Neuronal stem cell (in vitro differentiated cells): ENCODE results near the gene TIMMDC1.
A peak's percentile ranks its signal among the peaks of the same experiment; 100 is the strongest.
"Not testable (repeated sequence)": the region's sequence is repeated elsewhere in the genome, so short reads cannot be mapped to it uniquely, and the experiment has no call there.

ENCODE experiments used
- DNase-seq: peaks from one replicate; pipeline ENCODE4 v3.0.0-alpha.2; 2013; ENCODE audit warnings: low spot score
- H2AFZ ChIP-seq: one replicate; pipeline ENCODE4 v1.6.1; 2013; ENCODE audit warnings: mild to moderate bottlenecking, low read length, inconsistent platforms
- H2AK5ac ChIP-seq: 2 replicates; pipeline ENCODE4 v1.6.1; 2013; ENCODE audit warnings: low read depth, mild to moderate bottlenecking, inconsistent platforms, low read length, moderate library complexity, mixed read lengths
- H2BK120ac ChIP-seq: 2 replicates; pipeline ENCODE4 v1.6.1; 2013; ENCODE audit warnings: low read depth, mild to moderate bottlenecking, inconsistent platforms, low read length, moderate library complexity, mixed read lengths
- H2BK12ac ChIP-seq: one replicate; pipeline ENCODE4 v1.6.1; 2013; ENCODE audit warnings: low read length, inconsistent platforms
- H2BK15ac ChIP-seq: 2 replicates; pipeline ENCODE4 v1.6.1; 2013; ENCODE audit warnings: mild to moderate bottlenecking, low read length, inconsistent platforms, mixed read lengths
- H2BK5ac ChIP-seq: one replicate; pipeline ENCODE4 v1.6.1; 2013; ENCODE audit warnings: inconsistent platforms, mild to moderate bottlenecking, low read length, moderate library complexity
- H3K14ac ChIP-seq: one replicate; pipeline ENCODE4 v1.6.1; 2013; ENCODE audit warnings: low read length, inconsistent platforms
- H3K18ac ChIP-seq: 2 replicates; pipeline ENCODE4 v1.6.1; 2013; ENCODE audit warnings: low read length, inconsistent platforms
- H3K23ac ChIP-seq: 2 replicates; pipeline ENCODE4 v1.6.1; 2013; ENCODE audit warnings: low read depth, mild to moderate bottlenecking, mixed read lengths, low read length, inconsistent platforms; ENCODE audit not compliant: poor library complexity
- H3K27ac ChIP-seq: replicated peaks from 3 replicates; pipeline ENCODE4 v1.5.1; 2013; ENCODE audit warnings: low read length, inconsistent platforms
- H3K27me3 ChIP-seq, 3 experiments: 2 replicates each; pipeline ENCODE4 v1.6.1; 2013; ENCODE audit warnings: low read length in 3 of 3, mild to moderate bottlenecking in 2 of 3, inconsistent platforms in 1 of 3, low read depth in 1 of 3, mixed read lengths in 1 of 3, moderate library complexity in 1 of 3; ENCODE audit not compliant: control insufficient read depth in 3 of 3, insufficient read depth in 3 of 3
- H3K36me3 ChIP-seq, 2 donors: replicated peaks in 1 of 2; 2 replicates each; pipeline ENCODE4 v1.6.1; 2013; ENCODE audit warnings: low read length in 2 of 2; ENCODE audit not compliant: control insufficient read depth in 2 of 2, insufficient read depth in 2 of 2
- H3K4ac ChIP-seq: 2 replicates; pipeline ENCODE4 v1.6.1; 2013; ENCODE audit warnings: inconsistent platforms, mild to moderate bottlenecking, low read length, moderate library complexity
- H3K4me1 ChIP-seq, 2 donors: 1 replicate in 1 of 2; 2 replicates in 1 of 2; pipeline ENCODE4 v1.6.1; 2013; ENCODE audit warnings: low read length in 2 of 2, low read depth in 1 of 2; ENCODE audit not compliant: control insufficient read depth in 2 of 2, insufficient read depth in 1 of 2
- H3K4me2 ChIP-seq: one replicate; pipeline ENCODE4 v1.6.1; 2013; ENCODE audit warnings: mild to moderate bottlenecking, low read length, inconsistent platforms; ENCODE audit not compliant: insufficient read depth, poor library complexity, severe bottlenecking
- H3K4me3 ChIP-seq, 2 donors: 2 replicates each; pipeline ENCODE4 v1.5.1; 2013; ENCODE audit warnings: low read length in 2 of 2, mild to moderate bottlenecking in 2 of 2, inconsistent platforms in 1 of 2, moderate library complexity in 1 of 2
- H3K79me1 ChIP-seq: one replicate; pipeline ENCODE4 v1.6.1; 2013; ENCODE audit warnings: low read depth, mild to moderate bottlenecking, inconsistent platforms, low read length, moderate library complexity
- H3K9ac ChIP-seq: one replicate; pipeline ENCODE4 v1.6.1; 2013; ENCODE audit warnings: mild to moderate bottlenecking, low read depth, low read length, inconsistent platforms; ENCODE audit not compliant: poor library complexity
- H3K9me3 ChIP-seq, 2 donors: replicated peaks in 1 of 2; 2 replicates each; pipeline versions ENCODE3 to v1.6.1; 2013; ENCODE audit warnings: low read length in 2 of 2, mild to moderate bottlenecking in 2 of 2, inconsistent platforms in 1 of 2, low read depth in 1 of 2, mixed read lengths in 1 of 2, moderate library complexity in 1 of 2; ENCODE audit not compliant: control insufficient read depth in 2 of 2, insufficient read depth in 1 of 2
- H4K8ac ChIP-seq: one replicate; pipeline ENCODE4 v1.6.1; 2013; ENCODE audit warnings: low read depth, mild to moderate bottlenecking, inconsistent platforms, low read length, moderate library complexity
- H4K91ac ChIP-seq: one replicate; pipeline ENCODE4 v1.6.1; 2013; ENCODE audit warnings: low read length, low read depth, mild to moderate bottlenecking, inconsistent platforms; ENCODE audit not compliant: poor library complexity
- WGBS, 2 donors: extraction: QIAGEN DNeasy Blood & Tissue Kit; methylation state at CpG; one replicate each; pipeline ENCODE4 v1.1.7; 2013; ENCODE audit warnings: missing lambda C conversion rate in 2 of 2, mixed read lengths in 1 of 2; ENCODE audit not compliant: insufficient read length in 2 of 2, insufficient replicate concordance in 1 of 2; ENCODE audit errors: extremely low coverage in 2 of 2; 5-methylcytosine and 5-hydroxymethylcytosine counted together

TIMMDC1 gene

GRCh38 chr3:119551598-119551997 lies 53.3 kb downstream of the TIMMDC1 start:
- H3K14ac ChIP-seq: peak overlapping the region; percentile 79
- DNase-seq: no peak
- H3K27me3 ChIP-seq: peaks cover 0 to 24% (median 0%) of the 10 kb centered on the region in 3 experiments
- no peak overlapping the region for H2AFZ ChIP-seq
- peak overlapping the region; percentile 10 for H3K9ac ChIP-seq
- no peaks in the 10 kb centered on the region for H3K79me1 ChIP-seq
- H3K9me3 ChIP-seq: no peaks in the 10 kb centered on the region
- H3K18ac ChIP-seq: no peak overlapping the region
- no peak overlapping the region for H3K27ac ChIP-seq
- H3K4ac ChIP-seq: no peak overlapping the region
- H2BK12ac ChIP-seq: no peak overlapping the region
- H3K4me1 ChIP-seq: no peaks in the 10 kb centered on the region
- no peak overlapping the region for H3K4me3 ChIP-seq
- no peak overlapping the region for H2BK5ac ChIP-seq
- no peak overlapping the region for H4K8ac ChIP-seq
- H3K23ac ChIP-seq: peak overlapping the region; percentile 35
- no CpG with 5 or more reads among the region's 5 CpGs for WGBS, 2 donors
- no peak overlapping the region for H3K4me2 ChIP-seq
- no peak overlapping the region for H2BK120ac ChIP-seq
- H4K91ac ChIP-seq: no peak overlapping the region
- H2BK15ac ChIP-seq: no peak overlapping the region
- peak overlapping the region; percentile 34 for H2AK5ac ChIP-seq
- H3K36me3 ChIP-seq: no peaks in the 10 kb centered on the region

GRCh38 chr3:119552928-119553327 lies 54.6 kb downstream of the TIMMDC1 start:
- H3K36me3 ChIP-seq, H3K79me1 ChIP-seq, H2BK120ac ChIP-seq, H3K27ac ChIP-seq, H2AK5ac ChIP-seq, DNase-seq, H3K18ac ChIP-seq, H3K9me3 ChIP-seq, H4K8ac ChIP-seq, H2BK15ac ChIP-seq, H4K91ac ChIP-seq, H2AFZ ChIP-seq, H3K4me1 ChIP-seq, H3K9ac ChIP-seq, H3K4me3 ChIP-seq, H3K14ac ChIP-seq, H3K23ac ChIP-seq, H3K4ac ChIP-seq, H3K4me2 ChIP-seq, H2BK5ac ChIP-seq, H2BK12ac ChIP-seq: not testable (repeated sequence)
- WGBS, 2 donors: no CpG with 5 or more reads among the region's 6 CpGs
- peaks cover 0 to 31% (median 0%) of the 10 kb centered on the region in 3 experiments for H3K27me3 ChIP-seq

DNA sequence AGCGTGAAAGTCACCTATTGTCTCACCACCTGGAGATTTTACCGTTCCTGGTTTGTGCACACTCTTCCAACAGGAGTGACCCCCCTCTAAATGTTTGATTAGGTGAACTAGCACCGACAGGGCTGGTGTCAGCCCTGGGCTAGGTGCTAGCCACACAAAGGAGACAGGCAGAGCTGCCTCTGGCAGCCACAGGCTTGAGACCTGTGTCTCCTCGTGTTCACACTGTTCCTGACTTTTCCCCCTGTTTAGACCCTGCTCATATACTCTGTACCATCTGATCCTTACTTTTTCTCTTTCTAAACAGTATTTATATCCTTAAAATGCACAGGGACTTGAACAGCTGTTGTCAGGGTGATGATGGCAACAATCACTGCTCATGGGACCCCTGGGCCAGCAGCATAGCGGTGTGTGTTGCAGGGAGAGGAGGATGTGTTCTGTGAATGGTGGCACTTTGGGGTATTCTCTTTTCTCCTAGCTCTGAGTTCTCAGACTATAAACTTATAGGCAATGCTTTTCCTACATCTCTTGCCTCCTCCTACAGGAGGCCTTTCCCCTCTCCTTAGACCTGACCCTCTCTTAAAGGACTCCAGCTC lies 55.6 kb downstream of the TIMMDC1 start:
- no peak overlapping the region for H2BK120ac ChIP-seq
- no peak for DNase-seq
- H3K23ac ChIP-seq: no peak overlapping the region
- H4K91ac ChIP-seq: no peak overlapping the region
- no peaks in the 10 kb centered on the region for H3K9me3 ChIP-seq
- no peak overlapping the region for H3K4me3 ChIP-seq
- peaks cover 0 to 31% (median 0%) of the 10 kb centered on the region in 3 experiments for H3K27me3 ChIP-seq
- no peak overlapping the region for H3K4ac ChIP-seq
- no peak overlapping the region for H3K27ac ChIP-seq
- no peaks in the 10 kb centered on the region for H3K4me1 ChIP-seq
- H3K4me2 ChIP-seq: no peak overlapping the region
- H3K9ac ChIP-seq: no peak overlapping the region
- no peak overlapping the region for H3K14ac ChIP-seq
- H3K36me3 ChIP-seq: no peaks in the 10 kb centered on the region
- peak overlapping the region; percentile 44 for H2AFZ ChIP-seq
- WGBS, 2 donors: no CpG with 5 or more reads among the region's 5 CpGs
- no peak overlapping the region for H2BK12ac ChIP-seq
- H2BK15ac ChIP-seq: no peak overlapping the region
- H2BK5ac ChIP-seq: no peak overlapping the region
- H4K8ac ChIP-seq: no peak overlapping the region
- H3K79me1 ChIP-seq: no peaks in the 10 kb centered on the region
- H3K18ac ChIP-seq: no peak overlapping the region
- no peak overlapping the region for H2AK5ac ChIP-seq

DNA sequence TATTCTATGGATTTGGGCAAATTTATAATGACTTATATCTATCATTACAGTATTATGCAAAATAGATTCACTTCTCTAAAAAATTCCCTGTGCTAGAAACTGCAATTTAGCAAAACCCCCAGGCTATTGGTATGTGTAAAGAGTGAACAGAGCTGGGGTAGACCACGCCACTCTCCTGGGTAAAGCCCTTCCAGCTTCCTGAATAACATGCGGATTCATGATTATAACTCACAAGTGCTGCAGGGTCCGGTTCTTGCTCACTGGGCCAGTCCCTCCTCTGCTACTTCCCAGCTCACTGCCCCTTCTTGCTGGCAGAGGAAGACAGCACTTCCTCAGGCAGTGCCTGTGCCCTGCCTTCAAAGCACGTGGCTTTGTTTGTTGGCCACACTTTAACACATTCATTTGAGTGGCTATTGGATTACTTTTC lies 57.0 kb downstream of the TIMMDC1 start:
- Histone ChIP-seq H3K23ac (no peak overlapping the region), H2BK5ac (no peak overlapping the region), H2AK5ac (no peak overlapping the region), H2BK15ac (no peak overlapping the region), H3K18ac (no peak overlapping the region), H3K36me3 (no peaks in the 10 kb centered on the region), H3K27ac (no peak overlapping the region), H3K14ac (no peak overlapping the region), H3K4me1 (no peaks in the 10 kb centered on the region), H3K9ac (no peak overlapping the region), H4K91ac (no peak overlapping the region), H3K27me3 (peaks cover 0 to 31% (median 0%) of the 10 kb centered on the region in 3 experiments), H3K9me3 (no peaks in the 10 kb centered on the region), H2BK120ac (no peak overlapping the region), H2AFZ (no peak overlapping the region), H3K4me3 (no peak overlapping the region), H3K4me2 (no peak overlapping the region), H2BK12ac (no peak overlapping the region), H3K4ac (no peak overlapping the region), H4K8ac (no peak overlapping the region), H3K79me1 (no peaks in the 10 kb centered on the region)
- DNase-seq: no peak
- WGBS, 2 donors: no CpG with 5 or more reads among the region's 4 CpGs
